SIG-M5 treated with dmso at 0.1 percent for 504 hours (cell line): ENCODE data around the gene TTC27.

Experiments
- DNase-seq: peaks from one replicate; lab custom pipeline; 2025; ENCODE audit not compliant: unreplicated experiment; lab: John Stamatoyannopoulos, UW

Gene TTC27

DNA sequence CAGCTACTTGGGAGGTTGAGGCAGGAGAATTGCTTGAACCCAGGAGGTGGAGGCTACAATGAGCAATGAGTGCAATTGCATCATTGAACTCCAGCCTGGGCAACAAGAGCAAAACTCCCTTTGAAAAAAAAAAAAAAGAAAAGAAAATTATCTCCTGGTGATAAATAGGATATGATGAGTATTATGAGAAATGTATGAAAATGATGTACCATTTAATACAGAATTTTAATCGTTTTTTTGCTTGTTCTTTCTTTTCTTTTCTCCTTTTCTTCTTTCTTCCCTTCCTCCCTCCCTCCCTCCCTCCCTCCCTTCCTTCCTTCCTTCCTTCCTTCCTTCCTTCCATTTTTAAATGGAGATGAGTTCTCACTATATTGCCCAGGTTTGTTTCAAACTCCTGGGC lies 40.4 kb downstream of the TTC27 start:
- no peak for DNase-seq

DNA sequence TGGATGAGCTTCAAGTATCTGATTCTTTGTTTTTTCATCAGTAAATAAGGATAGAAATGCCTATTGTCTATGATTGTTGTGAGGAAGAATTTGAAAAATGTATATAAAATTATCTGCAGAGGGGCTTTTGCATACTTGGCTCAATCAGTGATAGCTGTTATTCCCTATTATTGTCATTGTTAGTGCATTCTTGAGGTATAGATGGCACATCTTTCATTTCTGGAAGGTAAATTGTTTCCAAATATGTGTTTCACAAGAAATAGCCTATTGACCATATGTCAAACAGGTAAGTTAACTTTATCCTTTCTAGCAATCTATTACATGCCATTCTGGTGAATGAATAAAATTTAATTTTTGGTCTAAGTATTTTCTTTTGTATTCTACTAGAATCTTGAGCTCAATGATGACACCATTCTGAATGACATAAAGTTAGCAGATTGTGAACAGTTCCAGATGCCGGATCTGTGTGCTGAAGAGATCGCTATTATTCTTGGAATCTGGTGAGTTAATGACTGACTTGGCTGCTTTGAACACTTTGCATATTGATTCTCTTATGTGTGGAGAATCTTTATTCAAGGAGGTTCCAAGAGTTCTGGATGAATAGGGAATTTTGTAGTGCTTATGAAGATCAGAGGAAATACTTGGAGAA lies 44.2 kb downstream of the TTC27 start:
- DNase-seq = no peak

GRCh38 chr2:32678825-32679224 lies 51.0 kb downstream of the TTC27 start:
- no peak for DNase-seq

GRCh38 chr2:32680942-32681341 lies 53.1 kb downstream of the TTC27 start:
- no peak for DNase-seq

DNA sequence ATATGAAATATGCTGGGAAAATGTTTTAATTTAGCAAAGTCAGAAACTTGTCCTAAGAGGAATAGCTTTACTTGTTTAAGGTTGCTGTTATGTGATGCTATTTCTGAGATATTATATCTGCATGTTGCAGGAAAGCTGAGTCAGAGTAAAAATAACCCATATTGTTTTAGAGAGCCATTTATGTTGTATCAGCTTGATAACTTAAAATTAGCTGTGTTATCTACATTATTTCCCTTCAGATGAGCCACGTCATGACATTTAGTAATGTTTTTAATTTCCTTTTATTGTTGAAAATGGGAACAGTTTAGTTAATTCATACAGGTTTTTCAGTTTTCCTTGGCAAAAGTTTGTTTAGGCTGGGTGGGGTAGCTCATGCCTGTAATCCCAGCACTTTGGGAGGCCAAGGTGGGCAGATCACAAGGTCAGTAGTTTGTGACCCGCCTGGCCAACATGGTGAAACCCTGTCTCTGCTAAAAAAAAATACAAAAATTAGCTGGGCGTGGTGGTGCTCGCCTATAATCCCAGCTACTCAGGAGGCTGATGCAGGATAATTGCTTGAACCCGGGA lies 55.8 kb downstream of the TTC27 start:
- DNase-seq = no peak

DNA sequence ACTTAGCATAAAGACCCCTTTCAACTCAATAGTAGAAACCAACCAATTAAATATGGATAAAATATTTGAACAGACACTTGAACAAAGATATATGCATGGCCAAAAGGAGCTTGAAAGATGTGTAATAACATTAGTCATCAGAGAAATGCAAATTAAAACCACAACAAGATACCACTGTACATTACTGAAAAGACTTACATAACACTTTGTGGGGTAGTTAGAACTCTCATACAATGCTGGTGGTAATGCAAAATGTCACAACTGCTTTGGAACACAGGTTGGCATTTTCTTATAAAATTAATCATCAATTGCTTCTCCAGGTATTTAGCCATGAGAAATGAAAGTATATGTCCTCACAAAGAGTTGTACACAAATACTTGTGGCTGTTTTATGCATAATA lies 60.7 kb downstream of the TTC27 start:
- DNase-seq = peak; percentile 52

- DNase-seq = no peak
Observed at GRCh38 chr2:32691678-32692077, 63.8 kb downstream of the TTC27 start.

DNA sequence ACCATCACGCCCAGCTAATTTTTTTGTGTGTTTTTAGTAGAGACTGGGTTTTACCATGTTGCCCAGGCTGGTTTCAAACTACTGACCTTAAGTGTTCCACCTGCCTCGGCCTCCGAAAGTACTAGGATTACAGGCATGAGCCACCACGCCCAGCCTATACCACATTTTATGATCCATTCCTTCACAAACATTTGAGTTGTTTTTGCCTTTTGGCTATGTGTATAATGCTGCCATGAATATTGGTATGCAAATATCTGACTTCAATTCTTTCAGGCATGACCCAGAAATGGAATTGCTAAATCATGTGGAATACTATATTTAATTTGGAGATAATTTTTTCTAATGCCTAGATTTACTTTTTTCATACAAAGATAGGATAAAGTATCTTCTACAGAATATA lies 68.6 kb downstream of the TTC27 start:
- DNase-seq = no peak

GRCh38 chr2:32697156-32697555 lies 69.3 kb downstream of the TTC27 start:
- DNase-seq = no peak

GRCh38 chr2:32699151-32699550 lies 71.3 kb downstream of the TTC27 start:
- no peak for DNase-seq

GRCh38 chr2:32701806-32702205 lies 74.0 kb downstream of the TTC27 start:
- DNase-seq = no peak

DNA sequence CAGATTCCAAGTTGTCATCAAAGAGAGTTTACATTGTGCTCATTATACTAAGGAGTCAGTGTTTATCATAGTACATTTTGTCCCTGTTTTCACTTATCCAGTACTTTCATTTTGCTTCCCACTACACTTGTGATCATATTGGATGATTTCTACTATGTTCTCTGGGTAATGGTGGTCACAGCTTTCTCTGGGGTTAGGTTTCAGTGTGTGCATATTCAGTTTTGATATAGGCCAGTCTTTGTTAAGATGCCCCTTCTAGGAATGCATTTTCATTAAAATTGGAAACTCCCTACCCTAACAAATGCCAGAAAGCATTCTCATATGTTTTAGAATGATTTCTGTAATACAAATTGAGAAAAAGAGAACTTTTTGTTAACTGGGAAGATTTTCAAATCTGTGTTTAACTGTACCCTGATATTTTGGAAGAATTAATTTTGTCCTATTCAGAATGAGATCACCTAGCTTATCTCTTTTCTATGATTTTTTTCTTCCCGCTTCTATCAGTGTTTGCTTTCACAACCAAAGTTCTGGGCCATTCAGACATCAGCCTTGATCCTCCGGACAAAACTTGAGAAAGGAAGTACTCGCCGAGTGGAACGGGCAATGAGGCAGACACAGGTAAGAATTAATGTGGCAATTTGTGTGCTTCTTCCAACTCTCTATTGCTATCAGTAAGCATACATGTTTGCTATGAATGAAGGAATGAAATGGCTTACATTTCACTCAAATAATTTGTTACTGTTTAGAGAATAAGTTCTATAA lies 74.6 kb downstream of the TTC27 start:
- no peak for DNase-seq

DNA sequence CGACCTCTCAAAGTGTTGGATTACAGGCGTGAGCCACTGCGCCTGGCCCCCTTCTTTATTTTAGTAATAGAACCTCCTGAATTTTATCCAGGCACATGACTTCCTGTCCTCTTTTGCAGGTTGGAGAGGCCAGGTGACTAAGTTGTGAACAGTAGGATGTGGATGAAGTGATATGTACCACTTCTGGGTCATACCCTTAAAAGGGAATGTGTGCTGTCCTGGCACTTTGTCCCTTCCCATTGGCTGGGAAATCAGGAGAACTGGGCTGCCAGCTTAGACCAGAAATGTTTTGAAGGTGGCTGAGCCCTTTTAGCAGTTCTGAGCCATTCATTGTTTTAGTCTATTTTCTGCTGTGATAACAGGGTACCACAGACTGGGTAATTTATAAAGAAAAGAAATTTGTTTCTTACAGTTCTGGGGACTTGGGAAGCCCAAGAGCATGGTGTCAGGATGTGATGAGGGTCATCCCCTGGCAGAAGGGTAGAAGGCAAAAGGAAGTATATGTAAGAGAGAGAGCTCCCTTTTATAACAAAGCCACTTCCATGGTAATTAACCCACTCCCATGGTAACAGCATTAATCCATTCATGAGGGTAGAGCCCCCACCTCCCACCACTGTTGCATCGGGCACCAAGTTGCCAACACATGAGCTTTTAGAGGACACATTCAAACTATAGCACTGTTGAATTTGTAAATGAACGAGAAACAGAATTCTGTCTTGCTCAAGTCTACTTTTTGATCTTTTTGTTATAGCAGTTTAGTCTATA lies 79.1 kb downstream of the TTC27 start:
- DNase-seq = no peak

GRCh38 chr2:32711219-32711618 lies 83.4 kb downstream of the TTC27 start:
- DNase-seq = no peak

DNA sequence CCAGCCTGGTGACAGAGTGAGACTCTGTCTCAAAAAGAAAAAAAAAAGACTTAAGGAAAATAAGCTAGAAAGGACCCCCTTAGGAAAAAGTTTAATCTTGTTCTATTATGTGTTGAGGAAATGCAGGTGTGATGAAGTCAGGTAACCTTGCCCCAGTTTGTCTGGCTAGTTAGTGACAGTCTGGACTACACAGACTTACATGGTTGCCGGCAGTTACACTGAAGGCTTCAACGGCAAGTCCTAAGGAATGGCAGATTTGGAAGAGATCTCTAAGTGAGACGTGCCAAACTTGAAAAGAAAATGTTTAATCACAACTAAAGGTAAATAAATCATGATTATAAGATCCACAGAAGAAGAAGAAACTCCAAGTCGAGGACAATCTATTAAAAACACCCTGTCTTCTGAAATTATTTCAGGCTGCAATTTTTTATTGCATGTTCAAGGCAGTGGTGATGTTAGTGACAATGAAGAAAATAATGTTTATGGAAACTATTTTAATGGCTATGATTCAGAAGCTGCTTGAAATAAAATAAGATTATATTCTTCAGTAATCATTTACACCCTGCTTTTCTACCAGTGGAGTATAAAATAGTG lies 84.2 kb downstream of the TTC27 start:
- DNase-seq = no peak

DNA sequence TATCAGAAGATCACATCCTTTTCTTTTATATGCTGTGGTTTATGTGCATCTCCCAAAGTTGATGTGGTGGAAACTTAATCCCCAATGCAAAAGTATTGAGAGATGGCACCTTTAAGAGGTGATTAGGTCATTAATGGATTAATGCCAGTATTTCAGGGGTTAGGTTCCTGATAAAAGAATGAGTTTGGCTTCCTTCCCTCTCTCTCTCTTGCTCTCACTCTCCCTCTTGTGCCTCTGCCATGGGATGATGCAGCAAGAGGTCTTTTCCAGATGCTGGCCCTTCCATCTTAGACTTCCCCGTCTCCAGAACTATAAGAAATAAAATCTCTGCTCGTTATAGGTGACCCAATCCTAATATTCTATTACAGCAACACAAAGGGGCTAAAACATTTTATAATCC lies 85.0 kb downstream of the TTC27 start:
- DNase-seq = no peak

DNA sequence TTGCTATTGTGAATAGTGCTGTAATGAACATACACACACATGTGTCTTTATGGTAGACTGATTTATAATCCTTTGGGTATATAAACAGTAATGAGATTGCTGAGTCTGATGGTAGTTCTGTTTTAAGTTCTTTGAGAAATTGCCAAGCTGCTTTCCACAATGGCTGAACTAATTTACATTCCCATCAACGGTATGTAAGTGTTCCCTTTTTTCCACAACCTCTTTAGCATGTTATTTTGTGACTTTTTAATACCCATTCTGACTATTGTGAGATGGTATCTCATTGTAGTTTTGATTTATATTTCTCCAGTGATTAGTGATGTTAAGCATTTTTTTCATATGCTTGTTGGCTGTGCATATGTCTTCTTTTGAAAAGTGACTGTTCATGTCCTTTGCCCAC lies 86.7 kb downstream of the TTC27 start:
- DNase-seq = no peak

DNA sequence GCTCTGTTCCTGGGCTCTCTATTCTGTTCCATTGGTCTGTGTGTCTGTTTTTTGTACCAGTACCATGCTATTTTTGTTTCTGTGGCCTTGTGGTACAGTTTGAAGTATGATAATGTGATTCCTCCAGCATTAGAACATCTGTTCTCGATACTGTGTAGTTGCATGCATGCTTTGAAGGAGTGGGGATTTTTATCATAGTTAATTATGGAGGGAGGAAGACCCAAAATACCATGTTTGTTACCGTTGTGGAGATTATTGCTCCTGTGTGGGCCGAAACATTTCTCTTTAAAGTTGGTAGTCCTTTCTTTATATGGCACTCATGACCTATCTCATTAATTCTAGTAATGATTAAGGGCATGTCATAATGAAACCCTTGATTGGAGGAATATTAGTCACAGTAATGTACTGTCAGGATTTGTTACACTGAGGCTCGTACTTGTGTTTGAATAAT lies 87.6 kb downstream of the TTC27 start:
- no peak for DNase-seq

- DNase-seq = no peak
Observed at GRCh38 chr2:32715981-32716380, 88.1 kb downstream of the TTC27 start.

GRCh38 chr2:32716598-32716997 lies 88.7 kb downstream of the TTC27 start:
- DNase-seq = no peak

DNA sequence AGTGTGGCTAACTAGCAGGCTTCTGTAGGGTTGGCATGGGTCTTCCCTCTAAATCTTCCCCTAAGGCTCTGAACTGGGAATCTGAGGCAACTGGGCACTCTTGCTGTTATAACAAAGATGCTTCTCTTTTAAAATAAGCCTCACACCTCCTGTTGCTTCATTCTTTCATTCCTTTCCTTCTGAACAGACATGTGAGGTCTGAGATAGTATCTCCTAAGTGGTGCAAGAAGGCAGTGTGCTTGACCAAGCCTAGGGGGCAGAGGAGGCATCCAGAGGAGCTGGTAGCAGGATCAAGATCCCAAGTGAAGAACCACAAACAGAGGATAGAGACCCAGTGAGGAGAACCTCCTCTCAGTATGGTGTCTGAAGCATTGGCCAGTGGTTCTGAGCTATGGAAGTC lies 90.9 kb downstream of the TTC27 start:
- no peak for DNase-seq
